Testis (tissue), 2 donors: ENCODE data around the gene PUS7.

Experiments used
- CTCF ChIP-seq, 3 experiments: fragments of 450-650 bp in 2 of 3; fragments of 200-600 bp in 1 of 3; sonication (generic) in 1 of 3; IDR thresholded peaks; one replicate each; pipeline ENCODE4 v1.5.1; 2016 to 2019; ENCODE audit warnings: antibody characterized with exemption in 3 of 3, mild to moderate bottlenecking in 2 of 3, moderate library complexity in 1 of 3
- POLR2A ChIP-seq: fragments of 450-650 bp; IDR thresholded peaks from one replicate; pipeline ENCODE4 v1.6.1; 2017; ENCODE audit warnings: antibody characterized with exemption, mild to moderate bottlenecking, moderate library complexity

- TF ChIP-seq CTCF (IDR thresholded peaks at IDR 0.05) (no peak), POLR2A (no peak)
These were observed 70.0 kb downstream of the PUS7 start for GRCh38 chr7:105452085-105452484.
